HG02884 (cell line): ENCODE measurements around the gene ZNF134.

Experiments
- ATAC-seq: cut with Tn5 transposase; IDR thresholded peaks from one replicate; pipeline ENCODE4 v1.9.1; 2021; ENCODE audit warnings: mild to moderate bottlenecking, moderate library complexity; ENCODE audit not compliant: unreplicated experiment

ZNF134 gene

GRCh38 chr19:57637379-57637778, 23.3 kb downstream of the ZNF134 start:
- ATAC-seq: no peak

GRCh38 chr19:57641715-57642234, 27.7 kb downstream of the ZNF134 start:
- ATAC-seq: no peak

GRCh38 chr19:57642396-57643046, 28.5 kb downstream of the ZNF134 start:
- no peak for ATAC-seq

- ATAC-seq: no peak
These were observed 29.7 kb downstream of the ZNF134 start for GRCh38 chr19:57643734-57644133.

- ATAC-seq: no peak
These were observed 34.4 kb downstream of the ZNF134 start for GRCh38 chr19:57648331-57649003.

GRCh38 chr19:57651654-57651996, 37.6 kb downstream of the ZNF134 start:
- no peak for ATAC-seq

GRCh38 chr19:57653689-57654088, 39.6 kb downstream of the ZNF134 start:
- no peak for ATAC-seq

- ATAC-seq: no peak
These were observed 41.4 kb downstream of the ZNF134 start for GRCh38 chr19:57655443-57655842.

- ATAC-seq: no peak
These were observed 42.3 kb downstream of the ZNF134 start for GRCh38 chr19:57656346-57656745.

- ATAC-seq: no peak
These were observed 50.5 kb downstream of the ZNF134 start for GRCh38 chr19:57664269-57665127.

GRCh38 chr19:57665261-57665806, 51.3 kb downstream of the ZNF134 start:
- no peak for ATAC-seq

GRCh38 chr19:57667228-57667627, 53.2 kb downstream of the ZNF134 start:
- ATAC-seq: no peak

- ATAC-seq: no peak
These were observed 54.6 kb downstream of the ZNF134 start, which contains the start of gene ZSCAN4 for GRCh38 chr19:57668635-57669034. Gene ZSCAN4, plus strand, starts transcription at chr19:57668935. Its CDS starts 7,211 bp downstream, at chr19:57676146.

GRCh38 chr19:57671124-57671895, 57.3 kb downstream of the ZNF134 start:
- ATAC-seq: no peak

GRCh38 chr19:57672466-57672865, 58.4 kb downstream of the ZNF134 start:
- ATAC-seq: no peak
